ENCODE measurements around the gene MTHFD2.

GRCh38 chr2:74225698-74226459, 27.5 kb downstream of the MTHFD2 start:
- TF ChIP-seq TEAD4 (IDR thresholded peaks at IDR 0.05; ENCODE audit: borderline replicate concordance, insufficient read depth), result no peak
- TF ChIP-seq, protein P1, sequence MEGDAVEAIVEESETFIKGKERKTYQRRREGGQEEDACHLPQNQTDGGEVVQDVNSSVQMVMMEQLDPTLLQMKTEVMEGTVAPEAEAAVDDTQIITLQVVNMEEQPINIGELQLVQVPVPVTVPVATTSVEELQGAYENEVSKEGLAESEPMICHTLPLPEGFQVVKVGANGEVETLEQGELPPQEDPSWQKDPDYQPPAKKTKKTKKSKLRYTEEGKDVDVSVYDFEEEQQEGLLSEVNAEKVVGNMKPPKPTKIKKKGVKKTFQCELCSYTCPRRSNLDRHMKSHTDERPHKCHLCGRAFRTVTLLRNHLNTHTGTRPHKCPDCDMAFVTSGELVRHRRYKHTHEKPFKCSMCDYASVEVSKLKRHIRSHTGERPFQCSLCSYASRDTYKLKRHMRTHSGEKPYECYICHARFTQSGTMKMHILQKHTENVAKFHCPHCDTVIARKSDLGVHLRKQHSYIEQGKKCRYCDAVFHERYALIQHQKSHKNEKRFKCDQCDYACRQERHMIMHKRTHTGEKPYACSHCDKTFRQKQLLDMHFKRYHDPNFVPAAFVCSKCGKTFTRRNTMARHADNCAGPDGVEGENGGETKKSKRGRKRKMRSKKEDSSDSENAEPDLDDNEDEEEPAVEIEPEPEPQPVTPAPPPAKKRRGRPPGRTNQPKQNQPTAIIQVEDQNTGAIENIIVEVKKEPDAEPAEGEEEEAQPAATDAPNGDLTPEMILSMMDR (IDR thresholded peaks at IDR 0.05), result no peak
- TF ChIP-seq NFIC (IDR thresholded peaks at IDR 0.05; ENCODE audit: borderline replicate concordance), result no peak
- TF ChIP-seq USF2 (IDR thresholded peaks at IDR 0.05; ENCODE audit: borderline replicate concordance, low read depth, low read length), result no peak
